Stimulated activated naive CD8-positive, alpha-beta T cell treated with anti-CD3 and anti-CD28 coated beads, Interleukin-15, Interleukin-2, amounts not matched to agents 100 U/mL and 50 U/mL, for 24 hours (primary cell): ENCODE measurements around the gene C2orf81.
"Not testable (repeated sequence)": the region's sequence is repeated elsewhere in the genome, so short reads cannot be mapped to it uniquely, and the experiment has no call there.

Experiments used
- ATAC-seq: fragments of 150-1000 bp; cut with Tn5 transposase; one replicate; pipeline ENCODE4 v1.10.0; 2021
- DNase-seq: peaks from one replicate; pipeline ENCODE4 v3.0.0; 2021

The C2orf81 gene

DNA sequence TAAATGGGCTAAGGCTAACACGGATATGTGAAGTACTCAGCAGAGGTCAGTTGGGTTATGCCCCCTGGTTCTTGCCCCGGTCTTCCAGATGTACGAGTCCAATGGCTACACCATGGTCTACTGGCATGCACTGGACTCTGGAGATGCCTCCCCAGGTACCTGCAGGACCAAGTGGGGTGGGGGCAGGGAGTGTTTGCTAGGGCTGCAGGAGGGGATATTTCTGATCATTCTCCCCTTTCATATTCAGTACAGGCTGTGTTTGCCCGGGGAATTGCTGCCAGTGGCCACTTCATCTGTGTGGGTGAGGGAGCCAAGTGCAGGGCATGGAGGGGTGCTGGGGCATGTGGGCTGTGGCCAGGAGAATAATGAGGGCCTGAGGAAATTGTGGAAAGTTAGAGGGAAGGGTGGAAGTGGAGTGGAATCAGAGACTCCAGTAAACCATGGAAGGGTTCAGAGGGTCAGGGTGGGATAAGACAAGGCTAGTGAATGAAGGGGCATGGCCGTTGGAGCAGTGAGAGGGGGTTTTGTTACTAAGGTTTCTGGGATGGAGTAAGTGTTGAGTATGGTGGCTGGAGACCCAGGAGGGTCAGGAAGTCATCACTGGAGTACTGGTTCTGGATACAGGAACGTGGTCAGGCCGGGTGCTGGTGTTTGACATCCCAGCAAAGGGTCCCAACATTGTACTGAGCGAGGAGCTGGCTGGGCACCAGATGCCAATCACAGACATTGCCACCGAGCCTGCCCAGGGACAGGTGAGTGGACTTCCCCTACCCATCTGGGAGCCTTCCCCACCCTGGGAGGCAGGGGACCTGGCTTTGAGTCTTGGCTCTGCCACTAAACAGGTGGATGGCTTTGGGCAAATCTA is 2.0 kb upstream of the C2orf81 start:
- DNase-seq, result no peak
- ATAC-seq, result no peak

DNA sequence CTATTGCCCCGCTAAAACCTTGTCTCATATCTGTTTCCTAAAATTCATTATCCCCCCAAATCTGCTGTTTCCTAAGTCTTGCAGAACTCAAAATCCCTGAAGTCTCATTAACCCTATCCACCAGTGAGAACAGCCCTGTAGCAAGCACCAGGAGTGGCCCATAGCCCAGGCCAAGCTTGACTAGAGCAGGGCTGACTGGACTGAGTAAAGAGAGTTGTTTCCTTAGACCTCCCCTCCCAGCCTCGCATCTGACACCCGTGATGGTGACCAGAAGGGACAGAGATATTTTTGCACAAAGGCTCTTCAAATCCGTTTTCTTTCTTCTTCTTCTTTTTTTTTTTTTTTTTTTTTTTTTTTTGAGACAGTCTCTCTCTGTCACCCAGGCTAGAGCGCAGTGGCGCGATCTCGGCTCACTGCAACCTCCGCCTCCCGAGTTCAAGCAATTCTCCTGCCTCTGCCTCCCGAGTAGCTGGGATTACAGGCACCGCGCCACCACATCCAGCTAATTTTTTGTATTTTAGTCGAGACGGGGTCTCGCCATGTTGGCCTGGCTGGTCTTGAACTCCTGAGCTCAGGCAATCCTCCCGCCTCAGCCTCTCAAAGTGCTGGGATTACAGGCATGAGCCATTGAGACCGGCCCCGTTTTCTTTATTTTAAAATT is 846 bp downstream of the C2orf81 start:
- not testable (repeated sequence) for DNase-seq, ATAC-seq

GRCh38 chr2:74420006-74420405 is 1.4 kb downstream of the C2orf81 start:
- DNase-seq (no peak), ATAC-seq (no peak)

- DNase-seq (no peak), ATAC-seq (no peak)
Observed at GRCh38 chr2:74419345-74419744, 2.1 kb downstream of the C2orf81 start.

- no peak for ATAC-seq
- DNase-seq, result no peak
Observed at GRCh38 chr2:74418312-74418711, 3.1 kb downstream of the C2orf81 start.

DNA sequence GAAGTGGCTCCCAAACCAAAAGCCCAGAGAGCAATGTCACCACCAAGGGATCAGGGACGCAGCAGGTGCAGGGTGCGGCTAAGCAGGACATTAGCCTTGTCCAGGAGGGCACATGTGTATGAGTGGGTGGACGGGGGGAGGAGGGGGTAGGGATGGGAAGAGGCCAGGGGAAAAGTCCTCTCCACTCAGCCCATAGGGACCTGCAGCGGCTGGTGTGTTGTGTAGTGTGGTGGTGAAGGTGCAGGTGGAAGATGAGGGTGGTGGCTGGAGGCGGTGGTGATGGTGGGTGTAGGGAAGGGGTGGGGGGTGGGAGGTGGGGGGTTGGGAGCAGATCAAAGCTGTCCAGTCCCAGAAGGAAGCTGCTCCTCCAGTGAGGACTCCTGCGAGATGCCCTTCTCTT is 3.7 kb downstream of the C2orf81 start:
- ATAC-seq (no peak), DNase-seq (no peak)

- ATAC-seq (no peak), DNase-seq (no peak)
Observed at GRCh38 chr2:74417197-74417596, 4.2 kb downstream of the C2orf81 start.

- DNase-seq (no peak), ATAC-seq (no peak)
Observed at GRCh38 chr2:74416778-74417177, 4.6 kb downstream of the C2orf81 start.

GRCh38 chr2:74415762-74416395 is 5.5 kb downstream of the C2orf81 start:
- DNase-seq, result no peak
- ATAC-seq, result no peak

GRCh38 chr2:74414881-74415761 is 6.3 kb downstream of the C2orf81 start:
- ATAC-seq (peak; percentile 44), DNase-seq (peak; percentile 47)

DNA sequence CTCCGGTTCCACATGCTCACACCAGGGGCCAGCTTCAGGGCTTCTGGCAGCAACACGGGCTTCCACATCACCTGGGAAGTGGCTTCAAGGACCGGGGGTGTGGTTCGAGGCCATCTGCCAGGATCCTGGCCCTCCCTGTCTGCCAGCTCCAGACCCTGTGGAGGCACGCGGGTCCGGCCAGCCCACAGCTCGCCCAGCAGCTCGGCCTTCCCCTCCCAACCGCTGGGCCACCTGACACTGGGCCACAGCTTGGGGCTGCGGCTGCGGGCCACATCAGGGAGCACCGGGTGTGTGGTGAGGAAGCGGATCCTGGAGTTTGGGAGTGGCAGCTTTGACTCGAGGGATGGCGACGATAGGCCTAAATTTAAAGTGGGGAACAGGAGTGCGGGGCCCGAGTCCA is 7.0 kb downstream of the C2orf81 start:
- no peak for DNase-seq
- ATAC-seq, result no peak

- no peak for DNase-seq
- ATAC-seq, result no peak
Observed at GRCh38 chr2:74413001-74413698, 8.3 kb downstream of the C2orf81 start.

GRCh38 chr2:74407682-74408081 is 13.7 kb downstream of the C2orf81 start:
- ATAC-seq (no peak), DNase-seq (no peak)

- no peak for ATAC-seq
- DNase-seq, result no peak
Observed at GRCh38 chr2:74406035-74406434, 15.4 kb downstream of the C2orf81 start.

- no peak for ATAC-seq
- no peak for DNase-seq
Observed at GRCh38 chr2:74401891-74402290, 19.5 kb downstream of the C2orf81 start.

DNA sequence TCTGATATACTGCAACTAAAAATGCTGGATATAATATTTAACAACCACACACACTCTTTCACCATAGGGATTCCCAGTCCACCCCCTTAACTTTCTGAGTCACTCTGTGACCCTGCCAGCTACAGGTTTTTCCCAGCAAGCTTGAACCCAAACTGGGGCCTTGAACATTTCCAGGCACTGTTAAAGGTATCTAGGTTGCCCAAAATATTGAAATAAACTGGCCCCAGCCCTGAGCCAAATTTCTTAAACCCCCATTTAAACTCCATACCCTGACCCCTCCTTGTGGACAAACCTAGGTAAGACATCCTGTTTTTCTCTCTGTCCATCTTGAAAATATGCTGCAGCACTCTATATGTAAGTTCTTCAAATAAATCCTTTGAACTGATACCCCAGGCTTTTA is 21.6 kb downstream of the C2orf81 start:
- DNase-seq (no peak), ATAC-seq (peak; percentile 46)

- no peak for DNase-seq
- no peak for ATAC-seq
Observed at GRCh38 chr2:74396149-74396548, 25.3 kb downstream of the C2orf81 start.

DNA sequence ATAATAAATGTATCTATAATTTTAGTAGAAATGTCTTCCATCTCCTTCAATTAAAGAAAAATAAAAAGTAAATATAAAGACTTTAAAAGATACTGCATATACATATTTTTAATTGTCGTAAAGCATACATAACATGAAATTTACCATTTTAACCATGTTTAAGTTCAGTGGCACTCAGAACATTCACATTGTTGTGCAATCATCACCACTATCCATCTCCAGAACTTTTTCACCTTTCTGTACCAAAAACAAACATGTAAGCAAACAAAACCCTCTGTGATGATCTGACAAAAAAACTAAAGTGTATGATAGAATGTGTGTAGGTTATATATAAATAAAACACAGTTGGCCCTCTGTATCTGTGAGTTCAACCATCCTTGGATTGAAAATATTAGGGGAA is 27.9 kb downstream of the C2orf81 start:
- ATAC-seq, result no peak
- DNase-seq, result no peak

DNA sequence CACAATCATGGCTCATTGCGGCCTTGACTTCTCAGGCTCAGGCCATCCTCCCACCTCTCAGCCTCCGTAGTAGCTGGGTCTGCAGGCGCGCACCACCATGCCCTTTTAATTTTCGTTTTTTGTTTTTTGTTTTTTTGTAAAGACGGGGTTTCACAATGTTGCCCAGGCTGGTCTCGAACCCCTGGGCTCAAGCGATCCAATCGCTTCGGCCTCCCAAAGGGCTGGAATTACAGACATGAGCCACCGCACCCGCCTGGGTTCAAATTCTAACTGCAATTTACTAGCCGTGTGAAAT is 29.0 kb downstream of the C2orf81 start:
- DNase-seq (no peak), ATAC-seq (no peak)

GRCh38 chr2:74391580-74392448 is 29.6 kb downstream of the C2orf81 start:
- peak; percentile 96 for DNase-seq
- ATAC-seq, result peak; percentile 79

- DNase-seq (no peak), ATAC-seq (peak; percentile 24)
Observed at GRCh38 chr2:74391209-74391579, 30.2 kb downstream of the C2orf81 start.
